Vagina (tissue), 2 donors: Measurements from ENCODE around the gene IMPDH2. TPM values are rescaled to one million over a fixed set of nuclear protein-coding genes. Genes with fewer than 3 reads are reported as not detected.

Source experiments
- DNase-seq, 2 donors: peaks; one replicate each; pipeline ENCODE4 v3.0.0-alpha.2; 2017; ENCODE audit errors: extremely low spot score in 2 of 2
- H3K27ac ChIP-seq: fragments of 200-600 bp; sonication (generic); one replicate; pipeline ENCODE4 v1.5.1; 2019
- H3K27me3 ChIP-seq: fragments of 200-600 bp; sonication (generic); one replicate; pipeline ENCODE4 v1.5.1; 2019
- H3K36me3 ChIP-seq, 2 donors: fragments of 200-600 bp; sonication (generic); one replicate each; pipeline ENCODE4 v1.5.1; 2017 to 2019
- H3K4me1 ChIP-seq: fragments of 200-600 bp; sonication (generic); one replicate; pipeline ENCODE4 v1.5.1; 2019
- H3K4me3 ChIP-seq, 2 donors: fragments of 200-600 bp; sonication (generic); 1 replicate in 1 of 2; 2 replicates in 1 of 2; pipeline ENCODE4 v1.5.1; 2016 to 2019
- H3K9me3 ChIP-seq: fragments of 200-600 bp; sonication (generic); one replicate; pipeline ENCODE4 v1.5.1; 2019
- POLR2A ChIP-seq, 2 donors: fragments of 450-650 bp; IDR thresholded peaks; one replicate each; pipeline ENCODE4 v1.6.1; 2017; ENCODE audit warnings: antibody characterized with exemption in 2 of 2, mild to moderate bottlenecking in 2 of 2, moderate library complexity in 2 of 2
- POLR2AphosphoS5 ChIP-seq, 2 donors: sonication (generic); formaldehyde crosslinking; IDR thresholded peaks; one replicate each; pipeline ENCODE4 v1.9.0; 2017; ENCODE audit warnings: antibody characterized with exemption in 2 of 2, mild to moderate bottlenecking in 2 of 2, low read depth in 1 of 2; ENCODE audit not compliant: insufficient read depth in 1 of 2
- intact Hi-C: fragments of 100-400 bp; cut with DNase I; formaldehyde crosslinking; loops from one replicate; pipeline ENCODE4 v1.15.1; 2023
- total RNA-seq: library from RNA; depleted of rRNA; stranded (reverse); fragments of >200 nt; gene quantifications from one replicate; pipeline ENCODE4 v1.2.3, GENCODE V29; 2016
- TF ChIP-seq, protein P1 (sequence below), 3 experiments: fragments of 450-650 bp in 2 of 3; fragments of 200-600 bp in 1 of 3; sonication (generic) in 1 of 3; IDR thresholded peaks; one replicate each; pipeline ENCODE4 v1.5.1; 2017 to 2019; ENCODE audit warnings: antibody characterized with exemption in 3 of 3, mild to moderate bottlenecking in 2 of 3, moderate library complexity in 2 of 3

IMPDH2 gene
- total RNA-seq, 1 donor from 2014 or later: 185 TPM

DNA sequence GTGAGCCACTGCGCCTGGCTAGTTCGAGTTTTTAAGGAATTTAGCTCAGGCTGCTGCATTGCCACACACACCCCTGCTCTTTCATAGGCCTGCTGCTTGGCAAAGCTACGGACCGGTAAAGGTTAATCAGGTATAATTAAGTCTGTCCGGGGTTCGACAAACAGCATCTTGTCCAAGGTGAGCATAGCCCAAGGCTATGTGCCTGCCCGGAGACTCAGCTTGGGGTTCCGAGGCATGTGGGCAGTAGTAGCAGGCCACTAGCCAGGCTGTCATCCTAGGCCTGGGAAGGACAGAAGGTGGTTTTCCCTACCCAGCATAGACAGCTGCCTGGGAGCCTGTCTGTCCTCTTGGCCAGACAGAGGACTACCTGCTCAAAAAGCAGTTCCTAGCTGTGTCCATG lies 32.6 kb downstream of the IMPDH2 start:
- Histone ChIP-seq H3K27me3 (no peaks in the 10 kb centered on the region), H3K4me1 (peaks cover 8% of the 10 kb centered on the region), H3K4me3 (no peak overlapping the region), H3K9me3 (no peaks in the 10 kb centered on the region), H3K36me3 (peaks cover 0 to 9% of the 10 kb centered on the region in 2 donors), H3K27ac (no peak overlapping the region)
- no peak for DNase-seq
- intact Hi-C loops: no loop called here
- TF ChIP-seq POLR2AphosphoS5 (IDR thresholded peaks at IDR 0.05; ENCODE audit: insufficient read depth in 1 of 2, low read depth in 1 of 2): no peak
- no peak for TF ChIP-seq POLR2A (IDR thresholded peaks at IDR 0.05)
- TF ChIP-seq, protein P1, sequence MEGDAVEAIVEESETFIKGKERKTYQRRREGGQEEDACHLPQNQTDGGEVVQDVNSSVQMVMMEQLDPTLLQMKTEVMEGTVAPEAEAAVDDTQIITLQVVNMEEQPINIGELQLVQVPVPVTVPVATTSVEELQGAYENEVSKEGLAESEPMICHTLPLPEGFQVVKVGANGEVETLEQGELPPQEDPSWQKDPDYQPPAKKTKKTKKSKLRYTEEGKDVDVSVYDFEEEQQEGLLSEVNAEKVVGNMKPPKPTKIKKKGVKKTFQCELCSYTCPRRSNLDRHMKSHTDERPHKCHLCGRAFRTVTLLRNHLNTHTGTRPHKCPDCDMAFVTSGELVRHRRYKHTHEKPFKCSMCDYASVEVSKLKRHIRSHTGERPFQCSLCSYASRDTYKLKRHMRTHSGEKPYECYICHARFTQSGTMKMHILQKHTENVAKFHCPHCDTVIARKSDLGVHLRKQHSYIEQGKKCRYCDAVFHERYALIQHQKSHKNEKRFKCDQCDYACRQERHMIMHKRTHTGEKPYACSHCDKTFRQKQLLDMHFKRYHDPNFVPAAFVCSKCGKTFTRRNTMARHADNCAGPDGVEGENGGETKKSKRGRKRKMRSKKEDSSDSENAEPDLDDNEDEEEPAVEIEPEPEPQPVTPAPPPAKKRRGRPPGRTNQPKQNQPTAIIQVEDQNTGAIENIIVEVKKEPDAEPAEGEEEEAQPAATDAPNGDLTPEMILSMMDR (IDR thresholded peaks at IDR 0.05): no peak

- H3K9me3 ChIP-seq: no peaks in the 10 kb centered on the region
- peaks cover 0 to 9% of the 10 kb centered on the region in 2 donors for H3K36me3 ChIP-seq
- H3K27ac ChIP-seq: no peak overlapping the region
- H3K4me1 ChIP-seq: peaks cover 29% of the 10 kb centered on the region
- intact Hi-C loops: no loop called here
- no peaks in the 10 kb centered on the region for H3K27me3 ChIP-seq
- H3K4me3 ChIP-seq: no peak overlapping the region
- TF ChIP-seq, protein P1 (IDR thresholded peaks at IDR 0.05): no peak
- no peak for TF ChIP-seq POLR2AphosphoS5 (IDR thresholded peaks at IDR 0.05; ENCODE audit: insufficient read depth in 1 of 2, low read depth in 1 of 2)
- no peak for DNase-seq
These were observed 35.4 kb downstream of the IMPDH2 start for GRCh38 chr3:48993834-48994233.

DNA sequence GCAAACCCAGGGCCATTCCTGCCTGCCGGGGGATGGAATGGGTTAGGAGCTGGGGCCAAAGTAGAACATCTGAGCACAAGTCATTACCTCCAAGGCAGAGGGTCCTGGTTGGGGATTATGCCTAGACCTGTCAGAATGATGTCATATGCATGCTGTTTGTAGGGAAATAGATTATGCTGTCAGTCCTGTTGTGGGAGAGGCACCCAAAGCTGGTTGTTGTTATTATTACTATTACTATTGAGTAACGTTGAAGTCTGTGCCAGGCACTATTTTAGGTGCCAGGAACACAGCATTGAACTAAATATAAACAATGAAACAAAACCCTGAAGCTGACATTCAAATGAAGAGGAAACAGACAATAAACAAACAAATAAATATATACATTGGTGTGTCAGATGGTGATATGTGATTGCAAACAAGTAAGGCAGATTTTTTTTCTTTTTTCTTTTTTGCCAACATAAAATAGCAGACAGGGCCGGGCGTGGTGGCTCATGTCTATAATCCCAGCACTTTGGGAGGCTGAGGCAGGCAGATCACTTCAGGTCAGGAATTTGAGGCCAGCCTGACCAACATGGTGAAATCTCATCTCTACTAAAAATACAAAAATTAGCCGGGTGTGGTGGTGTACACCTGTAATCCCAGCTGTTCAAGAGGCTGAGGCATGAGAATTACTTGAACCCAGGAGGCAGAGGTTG lies 37.2 kb downstream of the IMPDH2 start:
- TF ChIP-seq POLR2A (IDR thresholded peaks at IDR 0.05): no peak
- TF ChIP-seq, protein P1 (IDR thresholded peaks at IDR 0.05): no peak
- TF ChIP-seq POLR2AphosphoS5 (IDR thresholded peaks at IDR 0.05; ENCODE audit: insufficient read depth in 1 of 2, low read depth in 1 of 2): no peak
- intact Hi-C loops: no loop called here
- no peaks in the 10 kb centered on the region for H3K27me3 ChIP-seq
- H3K36me3 ChIP-seq: peaks cover 0 to 9% of the 10 kb centered on the region in 2 donors
- peaks cover 33% of the 10 kb centered on the region for H3K4me1 ChIP-seq
- H3K4me3 ChIP-seq: peak overlapping the region in 1 of 2 donors; percentile 64
- no peak for DNase-seq
- no peaks in the 10 kb centered on the region for H3K9me3 ChIP-seq
- peak overlapping the region; percentile 95 for H3K27ac ChIP-seq

GRCh38 chr3:48990636-48991469 lies 38.3 kb downstream of the IMPDH2 start:
- intact Hi-C loops: no loop called here

More at GRCh38 chr3:48990636-48991469, 38.3 kb downstream of the IMPDH2 start:
- H3K4me1 ChIP-seq: peaks cover 33% of the 10 kb centered on the region
- no peaks in the 10 kb centered on the region for H3K9me3 ChIP-seq
- DNase-seq: no peak
- H3K4me3 ChIP-seq: peak overlapping the region; percentile 64 to 92
- no peaks in the 10 kb centered on the region for H3K36me3 ChIP-seq
- peak overlapping the region; percentile 95 for H3K27ac ChIP-seq
- no peaks in the 10 kb centered on the region for H3K27me3 ChIP-seq
- TF ChIP-seq POLR2A (IDR thresholded peaks at IDR 0.05): no peak
- TF ChIP-seq POLR2AphosphoS5 (IDR thresholded peaks at IDR 0.05; ENCODE audit: insufficient read depth in 1 of 2, low read depth in 1 of 2): no peak
- TF ChIP-seq, protein P1 (IDR thresholded peaks at IDR 0.05): no peak
